Ovary (tissue), 9 donors: Measurements from ENCODE around the gene HCN4. TPM values are rescaled to one million over a fixed set of nuclear protein-coding genes. Genes with fewer than 3 reads are reported as not detected.

ENCODE experiments used
- DNase-seq, 5 donors: peaks; one replicate each; pipeline ENCODE4 v3.0.0-alpha.2; 2019 to 2020
- H3K27ac ChIP-seq, 2 donors: fragments of 200-600 bp; one replicate each; pipeline versions ENCODE4 v1.5.1 to v1.8.0; 2019 to 2022
- H3K27me3 ChIP-seq: fragments of 200-600 bp; one replicate; pipeline ENCODE4 v1.8.0; 2022
- H3K36me3 ChIP-seq: fragments of 200-600 bp; sonication (generic); one replicate; pipeline ENCODE4 v1.5.1; 2019
- H3K4me1 ChIP-seq: one replicate; pipeline ENCODE4 v1.8.1; 2013; ENCODE audit warnings: mild to moderate bottlenecking, moderate library complexity; ENCODE audit not compliant: insufficient read depth
- H3K4me3 ChIP-seq: fragments of 200-600 bp; sonication (generic); one replicate; pipeline ENCODE4 v1.5.1; 2017
- H3K9me3 ChIP-seq, 2 donors: fragments of 200-600 bp in 1 of 2; sonication (generic) in 1 of 2; one replicate each; pipeline versions ENCODE4 v1.5.1 to v1.8.1; 2013 to 2019; ENCODE audit warnings: mild to moderate bottlenecking in 1 of 2, moderate library complexity in 1 of 2
- CTCF ChIP-seq, 3 donors: fragments of 450-650 bp in 2 of 3; fragments of 200-600 bp in 1 of 3; IDR thresholded peaks; one replicate each; pipeline versions ENCODE4 v1.5.1 to v1.8.0; 2016 to 2022; ENCODE audit warnings: antibody characterized with exemption in 3 of 3, mild to moderate bottlenecking in 1 of 3
- EP300 ChIP-seq: sonication (generic); formaldehyde crosslinking; IDR thresholded peaks from one replicate; pipeline ENCODE4 v1.6.1; 2017; ENCODE audit warnings: antibody characterized with exemption
- POLR2A ChIP-seq: fragments of 450-650 bp; IDR thresholded peaks from one replicate; pipeline ENCODE4 v1.6.1; 2017; ENCODE audit warnings: antibody characterized with exemption, mild to moderate bottlenecking, moderate library complexity
- WGBS, 3 donors: extraction: QIAGEN DNeasy Blood & Tissue Kit in 1 of 3; methylation state at CpG; one replicate each; pipeline versions ENCODE4 v1.1.5 to v1.1.7; 2013 to 2017; 5-methylcytosine and 5-hydroxymethylcytosine counted together
- intact Hi-C, 4 donors: fragments of 100-400 bp; cut with DNase I; formaldehyde crosslinking; loops; one replicate each; pipeline versions ENCODE4 v1.11.0 to v1.15.1; 2022 to 2023
- polyA plus RNA-seq, 2 donors: library from polyadenylated mRNA; stranded (reverse); fragments of 200-250 nt in 1 of 2; fragments of 350-450 nt in 1 of 2; fragmentation: Illumina TruSeq in 1 of 2; extraction: RNeasy Lipid Tissue Mini Kit (QIAGEN cat#74804) in 1 of 2; gene quantifications; one replicate each; pipeline ENCODE4 v1.2.3, GENCODE V29; 2013 to 2014
- total RNA-seq, 7 donors: library from RNA; depleted of rRNA in 2 of 7; stranded (reverse); fragments of >200 nt in 2 of 7; fragmentation: NEBNext Ultra II Directional in 3 of 7; extraction: Animal tissue kit (Norgen Biotek cat#: 25700) in 3 of 7; gene quantifications; one replicate each; pipeline versions ENCODE4 v1.1.0 to v1.2.4, GENCODE V29; 2016 to 2023
- donor health status: DM: no; HTN: no; CAD: no; lungs with moderate emphysema.
- donor health status: DM: no; HTN: no; CAD: no.
- donor health status: Bipolar disorder and iron deficiency.
- donor health status: DM: yes; HTN: yes; CAD: no.
- donor health status: DM: no; HTN: no; CAD: no.
- donor health status: DM: yes; HTN: yes; CAD: no.

HCN4 gene
- total and polyA plus RNA-seq, 9 donors = 0.03 TPM; not detected in 8

GRCh38 chr15:73366766-73367623 is 1.8 kb downstream of the HCN4 start:
- no peaks in the 10 kb centered on the region for H3K36me3 ChIP-seq
- TF ChIP-seq EP300 (no peak), CTCF (IDR thresholded peaks at IDR 0.05) (no peak), POLR2A (no peak)
- no peak overlapping the region for H3K27ac ChIP-seq
- no peak overlapping the region for H3K4me3 ChIP-seq
- H3K27me3 ChIP-seq = no peaks in the 10 kb centered on the region
- WGBS, 3 donors = 10 to 26% (median 23%) methylated on average over 19 to 28 of the region's 28 CpGs
- H3K4me1 ChIP-seq = peaks cover 3% of the 10 kb centered on the region
- H3K9me3 ChIP-seq = no peaks in the 10 kb centered on the region
- intact Hi-C loops = no loop called here
- no peak for DNase-seq

GRCh38 chr15:73364070-73364469 is 4.7 kb downstream of the HCN4 start:
- Histone ChIP-seq H3K9me3 (no peaks in the 10 kb centered on the region), H3K36me3 (no peaks in the 10 kb centered on the region), H3K4me1 (peaks cover 3% of the 10 kb centered on the region), H3K27ac (no peak overlapping the region), H3K4me3 (no peak overlapping the region), H3K27me3 (no peaks in the 10 kb centered on the region)
- intact Hi-C loops = no loop called here
- no peak for DNase-seq
- TF ChIP-seq EP300 (no peak), POLR2A (no peak), CTCF (IDR thresholded peaks at IDR 0.05) (no peak)
- 69 to 80% (median 78%) methylated on average over 3 of the region's 3 CpGs for WGBS, 3 donors

- intact Hi-C loops = no loop called here
- H3K4me1 ChIP-seq = peaks cover 3% of the 10 kb centered on the region
- H3K27me3 ChIP-seq = no peaks in the 10 kb centered on the region
- H3K4me3 ChIP-seq = no peak overlapping the region
- no peaks in the 10 kb centered on the region for H3K9me3 ChIP-seq
- H3K36me3 ChIP-seq = no peaks in the 10 kb centered on the region
- H3K27ac ChIP-seq = no peak overlapping the region
- WGBS, 3 donors = 84 to 94% (median 86%) methylated on average over 5 of the region's 5 CpGs
- DNase-seq = no peak
- TF ChIP-seq POLR2A (no peak), EP300 (no peak), CTCF (IDR thresholded peaks at IDR 0.05) (no peak)
Observed at GRCh38 chr15:73362900-73363299, 5.9 kb downstream of the HCN4 start.

DNA sequence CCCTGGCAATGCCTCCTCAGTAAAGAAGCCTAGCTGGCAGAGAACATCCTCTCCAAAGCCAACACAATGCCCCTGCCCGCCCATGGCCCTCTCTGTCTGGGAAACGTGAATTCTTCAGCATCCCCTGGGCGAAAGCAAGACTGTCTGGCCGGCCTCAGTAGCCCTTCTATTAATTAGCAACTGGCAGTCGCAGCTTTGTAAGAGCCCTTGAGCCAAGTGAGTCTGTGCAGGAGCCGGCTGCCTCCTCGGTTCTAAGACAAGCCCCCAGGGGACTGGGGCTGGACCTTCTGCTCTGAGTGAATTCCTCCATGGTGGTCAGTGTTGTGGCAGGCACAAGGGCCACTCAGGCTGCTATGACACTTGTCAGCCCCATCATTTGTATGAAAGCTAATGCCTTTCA is 7.4 kb downstream of the HCN4 start:
- TF ChIP-seq CTCF (IDR thresholded peaks at IDR 0.05) = no peak
- TF ChIP-seq EP300 = no peak
- H3K36me3 ChIP-seq = no peaks in the 10 kb centered on the region
- no peaks in the 10 kb centered on the region for H3K27me3 ChIP-seq
- no peak overlapping the region for H3K4me3 ChIP-seq
- intact Hi-C loops = no loop called here
- no peak overlapping the region for H3K27ac ChIP-seq
- no peaks in the 10 kb centered on the region for H3K9me3 ChIP-seq
- no peak for DNase-seq
- no peaks in the 10 kb centered on the region for H3K4me1 ChIP-seq
- WGBS, 3 donors = 54 to 68% (median 68%) methylated on average over 7 of the region's 7 CpGs
